CD4-positive, alpha-beta T cell treated with Interleukin-4 for 1 hour (primary cell): Measurements from ENCODE around the gene SSTR1.
"Not testable (repeated sequence)": the region's sequence is repeated elsewhere in the genome, so short reads cannot be mapped to it uniquely, and the experiment has no call there.

Source experiments
- DNase-seq, 2 donors: peaks; one replicate each; pipeline ENCODE4 v3.0.0-alpha.2; 2020 to 2022

Gene SSTR1, protein sequence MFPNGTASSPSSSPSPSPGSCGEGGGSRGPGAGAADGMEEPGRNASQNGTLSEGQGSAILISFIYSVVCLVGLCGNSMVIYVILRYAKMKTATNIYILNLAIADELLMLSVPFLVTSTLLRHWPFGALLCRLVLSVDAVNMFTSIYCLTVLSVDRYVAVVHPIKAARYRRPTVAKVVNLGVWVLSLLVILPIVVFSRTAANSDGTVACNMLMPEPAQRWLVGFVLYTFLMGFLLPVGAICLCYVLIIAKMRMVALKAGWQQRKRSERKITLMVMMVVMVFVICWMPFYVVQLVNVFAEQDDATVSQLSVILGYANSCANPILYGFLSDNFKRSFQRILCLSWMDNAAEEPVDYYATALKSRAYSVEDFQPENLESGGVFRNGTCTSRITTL

DNA sequence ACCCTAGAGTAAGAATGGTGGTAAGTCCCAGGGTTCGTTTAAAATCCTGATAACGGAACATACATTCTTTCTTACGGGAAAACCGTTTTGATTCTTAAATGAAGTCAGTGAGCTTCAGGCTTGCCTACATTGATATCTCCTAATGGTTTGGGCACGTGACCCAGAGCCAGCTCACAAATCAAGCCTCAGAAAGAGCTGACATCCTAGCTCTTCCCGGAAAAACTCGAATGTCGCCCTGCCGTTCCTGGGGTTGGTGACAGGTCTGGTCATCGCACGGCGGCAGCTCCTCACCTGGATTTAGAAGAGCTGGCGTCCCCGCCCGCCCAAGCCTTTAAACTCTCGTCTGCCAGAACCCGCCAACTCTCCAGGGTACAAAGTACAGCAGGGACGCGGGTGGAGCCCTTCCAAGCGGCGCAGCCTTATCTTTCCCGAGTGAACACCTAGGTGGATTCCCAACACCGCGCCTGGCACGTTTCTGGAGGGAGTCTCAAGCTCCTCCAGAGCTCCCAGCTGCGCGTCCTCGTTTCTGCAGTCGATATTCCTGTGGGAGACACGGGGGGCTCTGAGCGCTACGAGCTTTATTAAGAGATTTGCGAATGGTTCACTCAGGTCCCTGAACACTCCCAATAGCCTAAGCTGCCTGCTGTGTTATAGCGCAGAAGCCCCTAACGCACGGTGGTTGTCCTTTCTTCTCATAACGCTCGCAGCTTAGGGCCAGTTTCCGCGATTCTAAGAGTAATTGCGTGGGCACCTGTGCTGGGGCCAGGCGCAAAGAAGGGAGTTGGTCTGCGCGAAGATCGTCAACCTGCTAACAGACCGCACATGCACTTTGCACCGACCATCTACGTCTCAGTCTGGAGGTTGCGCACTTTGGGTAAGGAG is at the start of gene SSTR1:
Gene SSTR1 (plus strand): TSS at position 169 of the 882 bp plus-strand sequence. CDS start 1,486 bp downstream, outside the sequence.
- no peak for DNase-seq

DNA sequence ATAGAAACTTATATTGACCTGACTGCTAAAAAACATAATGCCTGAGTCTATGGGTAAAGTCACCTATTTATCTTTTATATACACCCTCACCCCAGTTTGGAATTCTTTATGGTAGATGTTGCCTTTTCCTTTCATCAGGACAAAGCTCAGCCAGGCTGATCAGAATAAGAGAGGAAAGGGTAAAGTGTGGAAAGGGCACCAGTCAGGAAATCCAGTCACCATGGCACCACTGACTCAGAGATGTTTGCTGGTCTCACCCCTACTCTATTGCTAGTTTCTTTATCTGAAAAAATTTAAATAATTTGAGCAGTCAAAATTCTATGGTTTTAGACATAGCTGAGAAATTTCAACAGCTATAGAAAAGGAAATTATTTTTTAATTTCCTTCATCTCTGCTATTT is 49.2 kb upstream of the SSTR1 start:
- no peak for DNase-seq

DNA sequence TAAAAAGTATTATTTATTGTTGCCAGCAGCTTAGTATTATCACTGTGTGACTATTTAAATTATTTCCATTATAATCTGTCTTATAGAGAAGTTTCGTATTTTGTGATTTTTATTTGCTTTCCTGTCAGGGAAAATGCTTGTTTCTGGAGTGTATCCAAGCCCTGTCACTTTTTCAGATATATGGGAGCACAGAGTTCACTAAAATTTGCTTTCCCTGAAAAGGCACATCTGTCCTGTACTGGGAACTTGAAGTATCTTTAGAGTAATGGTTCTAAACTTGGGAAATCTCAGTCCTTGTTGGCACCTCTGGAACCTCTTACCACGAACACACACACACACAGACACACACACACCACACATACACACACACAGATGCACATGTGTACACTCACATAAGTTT is 39.3 kb upstream of the SSTR1 start:
- no peak for DNase-seq

DNA sequence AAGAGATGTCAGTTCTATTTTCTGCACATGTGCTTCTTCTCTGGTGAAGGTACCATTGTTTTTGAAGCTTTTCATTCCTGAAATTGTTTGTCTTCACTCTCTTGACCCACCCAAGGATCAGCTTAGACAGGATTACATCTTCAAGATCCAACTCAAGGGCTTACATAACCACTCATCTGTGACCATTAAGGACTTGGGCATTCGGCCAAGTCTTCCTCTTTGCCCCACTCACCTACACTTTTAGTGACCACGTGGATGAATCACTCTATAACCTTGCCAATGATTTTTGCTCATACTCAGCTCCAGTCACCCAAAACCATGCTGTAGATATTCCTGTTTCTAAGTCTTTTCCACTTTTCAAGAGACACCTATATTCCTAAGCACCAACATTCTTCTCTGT is 36.5 kb upstream of the SSTR1 start:
- DNase-seq, result no peak

GRCh38 chr14:38174711-38175110 is 33.0 kb upstream of the SSTR1 start:
- DNase-seq, result no peak

- no peak for DNase-seq
Observed at GRCh38 chr14:38175658-38176057, 32.0 kb upstream of the SSTR1 start.

DNA sequence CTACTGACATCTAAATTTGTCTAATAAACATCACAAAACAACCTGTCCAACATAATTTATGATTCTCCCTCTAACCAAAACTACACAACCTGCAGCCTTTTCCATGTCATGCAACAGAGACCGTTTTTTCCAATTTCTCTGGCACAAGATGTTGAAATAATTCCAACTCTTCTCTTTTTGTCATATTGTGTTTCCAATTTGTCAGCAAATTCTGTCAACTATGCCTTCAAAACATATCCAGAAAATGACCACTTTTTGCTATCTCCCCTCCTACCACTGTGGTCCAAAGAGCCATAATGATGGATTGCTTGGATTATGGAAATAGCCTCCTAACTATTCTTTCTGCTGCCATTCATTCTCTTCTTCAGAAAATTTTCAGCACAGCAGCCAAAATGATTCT is 31.3 kb upstream of the SSTR1 start:
- no peak for DNase-seq

- no peak for DNase-seq
Observed at GRCh38 chr14:38184132-38184531, 23.6 kb upstream of the SSTR1 start.

- DNase-seq, result no peak
Observed at GRCh38 chr14:38185671-38186070, 22.0 kb upstream of the SSTR1 start.

GRCh38 chr14:38186216-38186615 is 21.5 kb upstream of the SSTR1 start:
- DNase-seq, result no peak

- no peak for DNase-seq
Observed at GRCh38 chr14:38187528-38187927, 20.2 kb upstream of the SSTR1 start.

DNA sequence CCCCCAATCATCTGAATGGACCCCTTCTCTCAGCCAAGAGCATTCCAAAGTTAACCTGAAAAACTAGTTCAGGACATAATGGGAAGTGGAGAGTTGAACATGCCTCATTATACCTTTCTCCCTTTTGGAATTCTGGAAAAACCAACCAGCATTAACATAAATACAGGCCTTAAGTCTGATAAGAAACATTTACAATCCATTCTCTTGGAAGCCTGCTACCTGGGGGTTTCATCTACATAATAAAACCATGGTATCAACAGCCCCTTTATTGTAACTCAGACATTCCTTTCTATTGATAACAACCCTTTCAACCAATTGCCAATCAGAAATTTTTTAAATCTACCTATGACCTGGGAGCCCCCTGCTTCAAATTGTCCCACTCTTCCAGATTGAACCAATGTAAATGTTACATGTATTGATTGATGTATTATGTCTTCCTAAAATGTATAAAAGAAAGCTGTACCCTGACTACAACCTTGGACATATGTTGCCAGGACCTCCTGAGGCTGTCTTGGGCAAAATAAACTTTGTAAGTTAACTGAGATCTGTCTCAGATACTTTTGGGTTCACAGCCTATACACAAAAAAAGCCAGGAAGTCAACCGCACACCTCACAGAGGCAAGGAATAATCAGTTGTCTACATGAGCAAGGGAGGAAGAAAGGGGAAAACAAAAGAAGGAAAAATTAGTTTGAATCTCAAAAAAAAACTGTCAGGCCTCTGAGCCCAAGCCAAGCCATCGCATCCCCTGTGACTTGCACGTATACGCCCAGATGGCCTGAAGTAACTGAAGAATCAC is 17.6 kb upstream of the SSTR1 start:
- DNase-seq, result no peak

GRCh38 chr14:38190846-38191245 is 16.9 kb upstream of the SSTR1 start:
- not testable (repeated sequence) for DNase-seq

DNA sequence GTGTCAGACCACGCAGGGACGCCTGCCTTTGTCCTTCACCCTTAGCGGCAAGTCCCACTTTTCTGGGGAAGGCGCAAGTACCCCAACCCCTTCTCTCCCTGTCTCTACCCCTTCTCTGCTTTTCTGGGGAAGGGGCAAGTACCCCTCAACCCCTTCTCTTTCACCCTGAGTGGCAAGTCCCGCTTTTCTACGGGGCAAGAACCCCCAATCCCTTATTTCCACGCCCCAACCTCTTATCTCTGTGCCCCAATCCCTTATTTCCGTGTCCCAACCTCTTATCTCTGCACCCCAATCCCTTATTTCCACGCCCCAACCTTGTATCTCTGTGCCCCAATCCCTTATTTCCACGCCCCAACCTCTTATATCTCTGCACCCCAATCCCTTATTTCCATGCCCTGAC is 16.2 kb upstream of the SSTR1 start:
- not testable (repeated sequence) for DNase-seq

DNA sequence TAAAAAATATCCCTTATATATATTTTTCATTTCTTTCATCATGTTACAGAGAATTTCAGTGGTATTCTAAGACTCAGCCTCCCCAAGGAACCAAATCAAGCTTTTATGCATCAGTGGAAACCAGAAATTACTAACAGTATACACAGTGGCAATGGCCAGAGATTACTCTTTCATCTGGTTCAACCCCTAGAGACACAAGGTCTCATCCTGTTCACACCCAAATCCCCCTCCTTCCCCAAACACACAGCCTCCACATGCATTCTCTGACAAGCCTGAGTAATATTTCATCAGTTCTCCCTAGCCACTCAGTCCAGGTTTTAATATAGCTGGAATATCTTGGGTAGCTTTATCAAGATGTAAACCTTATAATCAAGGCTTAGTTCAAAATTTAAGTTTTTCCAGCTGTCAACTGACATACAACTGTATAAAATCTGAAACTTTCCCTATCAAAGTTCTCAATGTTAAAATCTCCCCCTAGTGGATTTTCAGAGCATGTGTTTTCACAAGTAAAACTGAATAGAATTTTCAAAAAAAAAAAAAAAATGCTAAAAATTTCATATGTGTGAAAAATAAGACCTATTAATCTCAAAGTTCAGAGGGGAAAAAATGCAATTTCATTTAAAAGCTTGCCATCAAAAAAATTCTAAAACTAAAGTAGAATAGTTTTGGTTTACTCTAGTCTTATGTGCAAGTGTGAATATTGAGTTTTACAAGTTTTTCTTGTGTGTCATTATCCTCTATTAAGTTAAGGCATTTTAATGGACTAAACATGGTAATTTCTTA is 10.5 kb upstream of the SSTR1 start:
- DNase-seq, result peak in 1 of 2 donors; percentile 43

- no peak for DNase-seq
Observed at GRCh38 chr14:38197784-38198335, 9.8 kb upstream of the SSTR1 start.

DNA sequence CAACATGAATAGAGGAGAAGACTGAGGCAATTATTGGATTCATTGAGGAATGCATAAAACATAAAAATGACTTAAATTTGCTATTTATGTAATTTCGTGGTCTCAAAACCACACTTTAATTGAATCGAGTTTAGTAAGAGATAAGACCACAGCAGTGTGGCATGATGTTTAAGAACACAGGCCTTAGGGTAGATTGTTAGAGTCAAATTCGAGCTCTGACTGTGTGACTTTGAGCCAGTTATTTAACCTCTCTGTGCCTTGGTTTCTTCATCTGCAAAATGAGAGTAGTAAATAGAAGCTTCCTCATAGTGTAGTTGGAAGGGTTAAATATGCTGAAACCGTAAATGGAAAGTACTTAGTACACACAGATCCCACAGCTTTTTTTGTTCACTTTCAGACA is 9.3 kb upstream of the SSTR1 start:
- DNase-seq, result no peak

DNA sequence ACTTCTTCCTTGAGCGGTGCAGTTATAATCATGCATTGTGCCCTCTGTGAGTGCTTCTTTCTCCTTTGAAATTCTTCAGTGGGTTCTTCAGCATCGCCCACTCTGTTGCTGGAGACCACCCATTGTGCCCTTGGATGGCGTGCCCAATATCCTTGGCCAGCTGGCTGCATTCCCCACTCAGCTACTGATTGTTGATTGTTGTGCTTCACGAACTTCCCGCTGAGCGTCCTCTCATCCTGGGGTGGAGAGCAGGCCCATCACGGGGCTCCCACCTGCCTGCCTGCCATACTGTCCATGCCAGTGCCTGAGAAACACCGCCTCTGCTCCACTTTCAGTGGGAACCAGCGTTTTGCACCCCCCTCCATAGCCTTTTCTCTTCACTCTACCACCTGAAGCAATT is 8.6 kb upstream of the SSTR1 start:
- no peak for DNase-seq

DNA sequence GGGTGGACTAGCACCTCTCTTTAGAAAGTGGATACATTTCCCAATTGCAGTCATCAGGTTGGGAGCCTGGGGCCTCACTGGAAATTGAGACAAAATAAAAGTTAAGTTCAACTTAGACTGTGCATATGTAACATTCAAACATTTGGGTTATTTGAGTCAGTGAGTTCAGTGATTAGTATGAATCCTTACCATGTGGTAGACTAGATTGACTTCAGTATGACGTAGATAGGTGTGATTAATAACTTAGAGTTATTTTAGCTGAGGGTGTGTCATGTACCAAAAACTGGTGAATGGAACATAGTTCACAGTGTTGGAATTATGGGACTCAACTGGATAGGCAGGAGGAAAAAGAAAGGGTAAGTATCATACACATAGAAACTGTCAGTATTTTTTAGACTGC is 8.0 kb upstream of the SSTR1 start:
- DNase-seq, result no peak

GRCh38 chr14:38201137-38201828 is 6.4 kb upstream of the SSTR1 start:
- no peak for DNase-seq

GRCh38 chr14:38202444-38203191 is 5.1 kb upstream of the SSTR1 start:
- no peak for DNase-seq
